GM12875 (cell line): ENCODE results near the gene PDS5B.

Source experiments
- H3K4me3 ChIP-seq: one replicate; pipeline ENCODE4 v1.5.1; 2011; ENCODE audit warnings: low read depth, low read length, control low read depth
- TF ChIP-seq, protein P1 (sequence below): IDR thresholded peaks from 2 replicates; pipeline ENCODE4 v1.5.1; 2011; ENCODE audit warnings: low read depth, mild to moderate bottlenecking, control low read depth, inconsistent platforms, low read length, moderate library complexity, borderline replicate concordance; ENCODE audit not compliant: insufficient read depth

Gene PDS5B, protein sequence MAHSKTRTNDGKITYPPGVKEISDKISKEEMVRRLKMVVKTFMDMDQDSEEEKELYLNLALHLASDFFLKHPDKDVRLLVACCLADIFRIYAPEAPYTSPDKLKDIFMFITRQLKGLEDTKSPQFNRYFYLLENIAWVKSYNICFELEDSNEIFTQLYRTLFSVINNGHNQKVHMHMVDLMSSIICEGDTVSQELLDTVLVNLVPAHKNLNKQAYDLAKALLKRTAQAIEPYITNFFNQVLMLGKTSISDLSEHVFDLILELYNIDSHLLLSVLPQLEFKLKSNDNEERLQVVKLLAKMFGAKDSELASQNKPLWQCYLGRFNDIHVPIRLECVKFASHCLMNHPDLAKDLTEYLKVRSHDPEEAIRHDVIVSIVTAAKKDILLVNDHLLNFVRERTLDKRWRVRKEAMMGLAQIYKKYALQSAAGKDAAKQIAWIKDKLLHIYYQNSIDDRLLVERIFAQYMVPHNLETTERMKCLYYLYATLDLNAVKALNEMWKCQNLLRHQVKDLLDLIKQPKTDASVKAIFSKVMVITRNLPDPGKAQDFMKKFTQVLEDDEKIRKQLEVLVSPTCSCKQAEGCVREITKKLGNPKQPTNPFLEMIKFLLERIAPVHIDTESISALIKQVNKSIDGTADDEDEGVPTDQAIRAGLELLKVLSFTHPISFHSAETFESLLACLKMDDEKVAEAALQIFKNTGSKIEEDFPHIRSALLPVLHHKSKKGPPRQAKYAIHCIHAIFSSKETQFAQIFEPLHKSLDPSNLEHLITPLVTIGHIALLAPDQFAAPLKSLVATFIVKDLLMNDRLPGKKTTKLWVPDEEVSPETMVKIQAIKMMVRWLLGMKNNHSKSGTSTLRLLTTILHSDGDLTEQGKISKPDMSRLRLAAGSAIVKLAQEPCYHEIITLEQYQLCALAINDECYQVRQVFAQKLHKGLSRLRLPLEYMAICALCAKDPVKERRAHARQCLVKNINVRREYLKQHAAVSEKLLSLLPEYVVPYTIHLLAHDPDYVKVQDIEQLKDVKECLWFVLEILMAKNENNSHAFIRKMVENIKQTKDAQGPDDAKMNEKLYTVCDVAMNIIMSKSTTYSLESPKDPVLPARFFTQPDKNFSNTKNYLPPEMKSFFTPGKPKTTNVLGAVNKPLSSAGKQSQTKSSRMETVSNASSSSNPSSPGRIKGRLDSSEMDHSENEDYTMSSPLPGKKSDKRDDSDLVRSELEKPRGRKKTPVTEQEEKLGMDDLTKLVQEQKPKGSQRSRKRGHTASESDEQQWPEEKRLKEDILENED (N-terminal part only)

DNA sequence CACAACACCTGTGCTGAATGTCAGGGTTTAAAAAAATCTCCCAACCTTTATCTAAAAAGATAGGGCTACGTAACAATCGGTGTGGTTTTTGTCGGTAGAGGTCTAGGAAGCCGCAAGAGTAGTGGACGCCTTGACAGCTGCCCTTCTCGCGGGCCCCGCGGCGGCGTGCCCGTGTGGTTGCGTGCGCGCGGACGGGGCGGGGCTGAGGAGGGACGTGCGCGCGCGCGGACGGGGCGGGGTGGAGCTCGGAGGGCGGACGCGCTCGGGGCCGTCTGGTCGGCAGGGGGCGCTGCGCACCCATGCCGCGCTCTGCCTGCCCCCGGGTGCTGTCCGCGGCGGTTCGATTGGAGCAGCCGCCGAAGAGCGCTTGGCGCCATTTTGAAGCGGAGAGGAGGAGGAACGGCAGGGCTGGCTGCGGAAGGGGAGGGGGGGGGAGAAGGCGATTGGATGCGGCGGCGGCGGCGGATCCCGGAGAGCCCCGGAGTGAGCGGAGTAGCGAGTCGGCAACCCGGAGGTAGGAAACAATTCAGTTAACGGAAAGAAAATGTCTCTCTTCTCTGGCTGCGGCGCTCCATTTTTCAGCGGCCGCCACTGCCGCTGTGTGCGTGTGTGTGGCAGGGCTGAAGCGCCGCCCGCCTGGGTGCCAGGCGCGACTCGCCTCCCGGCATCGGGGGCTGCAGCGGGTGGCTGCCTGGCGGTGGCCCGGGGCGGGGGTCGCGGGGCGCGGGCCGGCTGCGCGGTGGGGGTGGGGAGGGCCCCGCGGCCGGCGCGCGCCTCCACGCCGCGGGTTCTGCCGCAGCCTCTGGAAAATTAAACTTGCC lies at the start of gene PDS5B:
TSS of gene PDS5B (plus strand) at position 373 of the 821 bp plus-strand sequence. CDS start 62,321 bp downstream, outside the sequence.
- TF ChIP-seq, protein P1, sequence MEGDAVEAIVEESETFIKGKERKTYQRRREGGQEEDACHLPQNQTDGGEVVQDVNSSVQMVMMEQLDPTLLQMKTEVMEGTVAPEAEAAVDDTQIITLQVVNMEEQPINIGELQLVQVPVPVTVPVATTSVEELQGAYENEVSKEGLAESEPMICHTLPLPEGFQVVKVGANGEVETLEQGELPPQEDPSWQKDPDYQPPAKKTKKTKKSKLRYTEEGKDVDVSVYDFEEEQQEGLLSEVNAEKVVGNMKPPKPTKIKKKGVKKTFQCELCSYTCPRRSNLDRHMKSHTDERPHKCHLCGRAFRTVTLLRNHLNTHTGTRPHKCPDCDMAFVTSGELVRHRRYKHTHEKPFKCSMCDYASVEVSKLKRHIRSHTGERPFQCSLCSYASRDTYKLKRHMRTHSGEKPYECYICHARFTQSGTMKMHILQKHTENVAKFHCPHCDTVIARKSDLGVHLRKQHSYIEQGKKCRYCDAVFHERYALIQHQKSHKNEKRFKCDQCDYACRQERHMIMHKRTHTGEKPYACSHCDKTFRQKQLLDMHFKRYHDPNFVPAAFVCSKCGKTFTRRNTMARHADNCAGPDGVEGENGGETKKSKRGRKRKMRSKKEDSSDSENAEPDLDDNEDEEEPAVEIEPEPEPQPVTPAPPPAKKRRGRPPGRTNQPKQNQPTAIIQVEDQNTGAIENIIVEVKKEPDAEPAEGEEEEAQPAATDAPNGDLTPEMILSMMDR: peak; percentile 86
- peak within 1 kb of the TSS; percentile 90 for H3K4me3 ChIP-seq

DNA sequence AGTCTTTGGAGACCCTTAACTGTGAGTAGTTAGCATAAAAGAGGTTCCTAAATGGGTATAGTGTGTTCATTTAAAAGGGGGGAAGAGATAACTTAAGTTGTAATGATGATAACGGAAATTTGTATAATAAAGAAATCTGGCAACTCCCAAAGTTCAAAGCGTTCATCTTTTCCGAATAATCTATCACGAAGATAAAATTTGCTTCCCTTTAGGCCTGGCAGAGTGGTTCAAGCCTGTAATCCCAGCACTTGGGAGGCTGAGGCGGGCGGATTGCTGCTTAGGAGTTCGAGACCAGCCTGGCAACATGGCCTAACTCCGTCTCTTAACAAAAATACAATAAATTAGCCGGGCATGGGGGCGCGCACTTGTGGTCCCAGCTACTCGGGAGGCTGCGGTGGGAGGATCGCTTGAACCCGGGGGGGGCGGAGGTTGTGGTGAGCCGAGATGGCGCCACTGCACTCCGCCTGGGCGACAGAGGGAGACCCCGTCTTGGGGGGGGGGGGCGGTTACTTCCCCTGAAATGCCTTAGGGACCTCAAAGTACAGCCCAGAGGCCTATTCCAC lies 48.6 kb upstream of the PDS5B start:
- TF ChIP-seq, protein P1: no peak
- peak overlapping the region; percentile 84 for H3K4me3 ChIP-seq

DNA sequence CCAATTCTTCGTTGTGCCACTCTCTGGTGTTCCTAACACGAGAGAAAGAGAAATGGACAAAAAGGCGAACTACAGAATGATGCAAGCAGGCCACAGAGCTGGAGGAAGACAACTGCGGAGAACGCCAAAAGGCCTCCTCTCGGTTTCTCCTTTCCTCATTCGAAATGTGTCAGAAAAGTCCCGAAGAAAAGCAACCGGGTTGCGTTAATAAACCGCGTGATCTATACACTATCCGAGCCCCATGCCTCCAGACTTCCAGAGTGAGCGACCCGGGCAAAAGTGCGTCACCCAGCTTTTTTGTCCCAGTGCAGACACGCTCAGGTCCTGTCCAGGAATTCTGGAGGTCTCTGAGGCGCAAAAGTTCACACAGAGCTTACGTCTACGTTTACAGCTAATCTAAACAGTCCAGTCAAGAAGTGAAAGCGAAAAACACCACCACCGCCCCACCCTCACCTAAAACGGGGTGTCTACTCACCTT lies 48.1 kb upstream of the PDS5B start:
- H3K4me3 ChIP-seq: peak overlapping the region; percentile 84

DNA sequence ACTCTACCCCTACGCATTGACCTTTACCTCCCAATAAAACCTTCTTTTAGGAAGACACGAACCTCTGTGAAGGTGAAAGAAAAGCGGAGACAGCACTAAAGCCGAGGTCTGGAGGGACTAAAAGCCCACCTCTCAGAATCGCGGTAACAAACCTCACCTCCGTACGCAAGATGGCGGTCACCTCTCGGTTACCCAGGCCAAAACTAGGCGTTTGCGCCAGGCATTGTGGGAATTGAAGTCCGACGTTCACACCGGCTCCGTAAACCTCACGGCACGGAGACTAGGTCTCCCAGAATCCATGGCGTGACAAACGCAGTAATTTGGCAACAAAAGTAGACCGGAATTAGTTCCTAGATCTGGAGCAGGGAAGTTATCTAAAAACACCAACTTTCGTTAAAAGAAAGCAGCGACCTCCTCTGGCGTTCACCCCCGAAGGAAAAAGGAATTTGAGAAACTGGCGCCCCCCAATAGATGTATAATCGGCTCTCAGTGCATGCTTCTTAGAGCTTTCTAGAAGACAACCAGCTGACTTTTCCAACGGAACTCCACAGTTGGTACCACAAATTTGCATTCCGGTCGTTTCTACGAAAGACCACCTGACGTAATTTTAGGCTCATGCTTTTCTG lies 47.5 kb upstream of the PDS5B start, which contains the start of gene N4BP2L2:
TSS of gene N4BP2L2 (minus strand) at position 175 of the 626 bp plus-strand sequence. CDS start 1,768 bp downstream, outside the sequence.
- H3K4me3 ChIP-seq: peak within 1 kb of the TSS; percentile 84
- TF ChIP-seq, protein P1: no peak

More for the DNA sequence above, 48.1 kb upstream of the PDS5B start:
- TF ChIP-seq, protein P1: no peak

DNA sequence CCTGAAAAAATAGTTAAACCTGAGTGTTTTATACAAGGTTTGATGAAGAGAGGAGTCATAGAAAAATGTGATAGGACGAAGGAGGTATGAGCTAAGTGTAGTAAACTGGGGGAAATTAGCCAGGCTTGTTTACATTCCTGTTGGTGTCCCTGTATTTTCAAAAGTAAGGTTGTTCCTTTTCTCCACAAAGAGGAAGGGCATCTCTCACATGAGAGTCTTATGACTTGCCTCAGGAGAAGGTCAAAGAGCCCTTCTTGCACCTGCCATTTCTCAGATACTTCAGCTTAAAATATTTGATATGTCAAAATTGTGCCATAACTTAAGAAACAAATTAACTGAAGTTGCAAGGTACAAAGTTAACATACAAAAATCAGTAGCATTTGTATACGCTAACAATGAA lies 44.0 kb upstream of the PDS5B start:
- H3K4me3 ChIP-seq: no peak overlapping the region
- TF ChIP-seq, protein P1: no peak
